ENCODE data around the gene CCNT2.
A peak's percentile ranks its signal among the peaks of the same experiment; 100 is the strongest.
"Not testable (repeated sequence)": the region's sequence is repeated elsewhere in the genome, so short reads cannot be mapped to it uniquely, and the experiment has no call there.

Gene CCNT2

DNA sequence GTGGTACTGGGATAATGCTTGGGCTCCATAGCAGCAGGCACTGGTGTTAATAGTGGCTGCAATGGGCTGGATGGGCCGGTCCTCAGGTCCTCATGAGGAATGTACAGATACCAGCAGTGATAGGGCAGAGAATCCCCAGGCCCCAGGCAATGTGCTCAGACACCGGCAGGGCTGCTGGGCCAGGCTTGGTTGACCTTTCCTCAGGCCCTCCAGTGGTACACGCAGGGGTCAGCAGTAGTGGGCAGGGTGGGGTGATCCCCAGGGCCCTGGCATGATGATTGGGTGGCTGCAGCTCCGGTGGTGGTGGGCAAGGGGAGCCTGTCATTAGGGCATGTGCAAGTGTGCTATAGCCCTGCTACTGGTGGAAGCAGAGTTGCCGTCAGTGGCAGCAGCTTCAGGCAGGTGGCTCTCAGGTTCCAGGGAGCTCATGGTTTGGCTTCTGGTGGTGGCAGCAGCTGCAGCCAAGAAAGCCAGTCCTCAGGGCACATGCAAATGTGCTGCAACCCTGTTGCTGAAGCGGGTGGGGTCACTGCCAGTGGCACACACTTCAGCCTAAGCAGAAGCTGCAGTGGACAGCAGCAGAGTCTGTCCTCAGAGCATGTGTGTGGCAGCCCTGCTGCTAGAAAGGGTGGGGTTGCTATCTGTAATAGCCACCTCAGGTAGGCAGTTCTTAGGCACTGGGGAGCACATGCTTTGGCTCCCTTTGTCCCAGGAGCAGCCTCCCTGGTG lies 56.8 kb downstream of the CCNT2 start:
- no peak for DNase-seq (ENCODE audit: low read depth)

GRCh38 chr2:134976074-134976702 lies 57.6 kb downstream of the CCNT2 start:
- DNase-seq (ENCODE audit: low read depth) = no peak

- not testable (repeated sequence) for DNase-seq (ENCODE audit: low read depth)
These were observed 58.5 kb downstream of the CCNT2 start for GRCh38 chr2:134977104-134977503.

DNA sequence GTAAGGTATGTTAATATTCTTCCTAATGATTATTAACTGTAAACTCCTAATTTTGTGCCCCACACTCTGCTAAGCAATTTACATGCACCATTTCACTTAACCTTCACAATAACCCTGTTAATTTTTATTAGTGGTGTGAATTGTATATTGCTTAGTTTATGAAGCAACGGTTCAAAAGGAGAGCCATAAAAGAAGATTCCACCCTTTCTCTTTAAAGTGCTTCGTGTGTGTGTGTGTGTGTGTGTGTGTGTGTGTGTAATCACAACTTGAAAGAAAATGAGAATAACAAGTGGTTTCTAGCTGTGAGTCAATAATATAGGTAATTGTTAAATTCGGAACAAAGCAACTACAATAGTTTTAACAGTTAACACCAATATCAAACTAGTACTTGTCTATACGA lies 60.6 kb downstream of the CCNT2 start:
- no peak for DNase-seq (ENCODE audit: low read depth)

DNA sequence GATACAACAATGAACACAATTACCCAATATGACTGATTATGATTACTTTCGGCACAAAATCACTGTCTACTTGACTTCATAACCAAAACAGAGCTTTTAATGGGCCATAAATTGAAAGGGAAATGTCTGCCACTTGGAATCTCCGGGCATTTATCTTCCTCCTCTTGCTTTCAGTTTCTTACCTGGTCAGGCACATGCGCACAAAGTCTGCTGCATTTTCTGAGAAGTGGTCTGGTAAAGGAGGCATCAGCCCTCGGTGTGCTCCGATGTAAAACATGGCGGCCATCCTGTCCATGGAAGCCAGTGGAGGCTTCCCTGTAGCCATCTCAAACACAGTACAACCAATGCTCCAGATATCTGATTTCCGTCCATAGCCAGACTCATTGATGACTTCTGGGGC lies 62.0 kb downstream of the CCNT2 start:
- DNase-seq (ENCODE audit: low read depth) = no peak

DNA sequence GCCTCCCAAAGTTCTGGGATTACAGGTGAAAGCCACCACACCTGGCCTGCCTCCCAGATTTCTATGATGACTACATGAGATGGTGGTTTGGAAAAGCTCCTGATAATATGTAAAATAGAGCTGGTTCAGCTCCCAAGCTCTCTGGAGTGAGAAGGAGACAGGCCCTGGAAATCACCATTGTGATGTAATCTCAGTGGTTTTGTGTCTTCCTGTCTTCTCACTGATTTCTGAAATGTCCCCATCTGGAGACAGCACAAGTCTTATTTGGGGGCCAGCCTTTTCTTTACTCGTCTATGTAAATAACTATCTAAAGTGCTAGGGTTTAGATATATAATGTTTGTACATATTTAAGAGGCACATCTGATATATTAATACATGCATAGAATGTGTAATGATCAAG lies 64.0 kb downstream of the CCNT2 start:
- DNase-seq (ENCODE audit: low read depth) = no peak

- DNase-seq (ENCODE audit: low read depth) = no peak
These were observed 66.4 kb downstream of the CCNT2 start for GRCh38 chr2:134985061-134985460.

DNA sequence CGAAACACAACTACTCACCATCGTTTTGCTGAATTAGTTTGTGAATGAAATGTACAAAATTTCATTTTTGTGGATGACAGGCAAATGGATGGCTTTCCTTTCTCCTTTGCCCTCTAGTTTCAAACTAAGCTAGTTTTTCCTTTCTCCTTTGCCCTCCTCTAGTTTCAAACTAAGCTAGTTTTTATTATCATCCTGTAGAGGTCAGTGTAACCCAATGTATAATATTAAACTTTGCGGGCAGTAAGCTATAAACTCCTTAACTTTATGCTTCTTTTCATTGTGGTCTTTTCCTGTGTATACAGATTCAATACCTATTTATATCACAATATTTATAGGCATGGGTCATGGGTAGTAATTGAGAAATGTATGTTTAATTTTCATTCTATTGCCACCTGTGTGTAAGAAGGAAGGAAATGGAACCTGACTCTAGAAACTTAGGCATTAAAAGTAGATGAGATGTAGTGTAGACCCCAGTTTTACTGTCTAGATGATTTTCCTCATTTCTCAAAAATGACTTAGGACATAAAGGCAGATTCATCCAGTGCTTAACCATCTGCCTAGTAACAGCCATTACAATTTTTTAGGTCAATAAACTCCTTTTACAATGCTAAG lies 70.5 kb downstream of the CCNT2 start:
- no peak for DNase-seq (ENCODE audit: low read depth)

DNA sequence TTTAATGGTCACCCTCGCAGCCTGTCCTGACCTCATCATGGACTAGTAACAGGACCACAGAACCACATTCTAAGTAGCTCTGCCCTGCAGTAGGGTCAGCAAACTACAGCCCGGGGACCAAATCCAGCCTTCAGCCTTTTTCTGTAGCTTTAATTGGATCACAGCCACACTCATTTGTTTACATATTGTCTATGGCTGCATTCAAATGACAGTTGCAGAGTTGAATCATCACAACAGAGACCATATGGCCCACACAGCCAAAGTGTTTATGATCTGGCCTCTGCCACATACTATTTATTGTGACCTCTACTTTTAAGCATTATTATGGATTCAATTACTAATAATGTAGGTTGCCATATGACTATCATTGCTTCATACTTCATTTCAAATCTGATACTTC lies 80.9 kb downstream of the CCNT2 start:
- DNase-seq (ENCODE audit: low read depth) = no peak

DNA sequence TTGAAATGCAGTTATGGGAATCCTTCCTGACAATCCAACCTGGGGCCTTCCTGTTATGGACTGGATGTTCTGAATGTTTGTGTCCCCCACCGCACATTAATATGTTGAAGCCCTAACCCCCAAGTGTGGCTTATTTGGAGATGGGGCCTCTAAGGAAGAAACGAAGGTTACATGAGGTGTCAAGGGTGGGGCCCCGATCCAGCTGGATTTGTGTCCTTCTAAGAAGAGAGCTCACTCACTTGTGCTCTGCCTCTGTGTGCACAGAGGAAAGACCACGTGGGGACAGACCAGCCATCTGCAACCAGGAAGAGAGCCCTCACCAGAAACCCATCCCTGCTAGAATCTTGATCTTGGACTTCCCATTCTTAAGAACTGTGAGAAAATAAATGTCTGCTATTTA lies 84.2 kb downstream of the CCNT2 start:
- DNase-seq (ENCODE audit: low read depth) = no peak

DNA sequence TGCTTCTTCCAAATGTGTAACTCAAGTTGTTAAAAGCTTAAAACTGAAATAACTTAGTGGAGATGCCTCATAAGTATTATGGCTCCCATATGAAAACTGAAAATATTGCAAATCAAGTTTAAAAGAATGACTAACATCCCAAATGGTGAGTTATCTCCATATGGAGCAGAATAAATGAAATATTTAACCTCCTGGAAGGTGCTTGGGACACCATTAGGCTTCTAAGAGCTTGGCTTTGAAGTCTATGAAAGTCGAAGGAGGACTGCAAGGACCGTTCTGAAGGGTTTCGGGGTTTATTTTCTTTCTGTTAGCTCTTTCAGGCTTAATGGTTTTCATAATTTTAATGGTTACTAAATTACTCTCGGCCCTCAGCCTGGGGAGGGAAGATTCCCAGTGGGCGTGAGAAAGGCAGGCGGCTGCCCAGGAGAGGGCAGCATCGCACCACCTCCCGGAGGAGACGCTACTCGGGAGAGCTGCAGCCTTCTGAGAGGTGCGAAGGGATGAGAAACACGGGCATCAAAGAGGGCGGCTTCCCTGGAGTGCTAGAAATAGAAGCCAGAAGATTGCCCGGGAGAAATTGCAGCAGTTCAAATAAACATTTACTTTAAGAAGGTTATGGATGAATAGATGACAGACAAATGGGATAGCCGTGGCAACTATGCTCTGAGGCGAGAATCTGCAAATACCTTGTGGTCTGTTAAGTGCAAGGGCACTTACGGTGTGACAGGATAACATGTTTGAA lies 85.6 kb downstream of the CCNT2 start:
- peak; percentile 44 for DNase-seq (ENCODE audit: low read depth)

- DNase-seq (ENCODE audit: low read depth) = no peak
These were observed 87.1 kb downstream of the CCNT2 start for GRCh38 chr2:135005753-135006152.

Measured in activated gamma-delta T cell treated with anti-CD3 and anti-CD28 coated beads, Interleukin-2, amount 50 U/mL, for 16 hours (primary cell).